Measurements from ENCODE around the gene CTAG1A. TPM values are rescaled to one million over a fixed set of nuclear protein-coding genes. Genes with fewer than 3 reads are reported as not detected.
"Not testable (repeated sequence)": the region's sequence is repeated elsewhere in the genome, so short reads cannot be mapped to it uniquely, and the experiment has no call there.

CTAG1A gene
- not detected for total RNA-seq
- polyA plus RNA-seq (2013, experiment 1 of 2) = not detected
- polyA plus RNA-seq (2013, experiment 2 of 2) = not detected
- long read RNA-seq, experiment 1 = 0 reads
- long read RNA-seq, experiment 2 = 0 reads
- long read RNA-seq, experiment 3 = 0 reads
- long read RNA-seq, experiment 4 = 0 reads

- H3K27ac Mint-ChIP-seq; H3K27me3 ChIP-seq (ENCODE audit: control insufficient read depth, insufficient read depth, low read length, poor library complexity, severe bottlenecking); H3K36me3 ChIP-seq (ENCODE audit: control insufficient read depth, insufficient read depth, low read length); H3K36me3 Mint-ChIP-seq (ENCODE audit: low read depth); H3K27me3 Mint-ChIP-seq (ENCODE audit: insufficient read depth); H3K4me3 ChIP-seq (ENCODE audit: low read length); H3K4me1 Mint-ChIP-seq; H3K27ac ChIP-seq (ENCODE audit: low read depth, low read length); H3K9ac ChIP-seq (ENCODE audit: extremely low read depth, low read length, poor library complexity, severe bottlenecking); H3K4me3 Mint-ChIP-seq; DNase-seq; H3K4me1 ChIP-seq (ENCODE audit: control insufficient read depth, insufficient read depth, low read length); H3K9me3 ChIP-seq (ENCODE audit: control insufficient read depth, low read length); H3K9me3 Mint-ChIP-seq: not testable (repeated sequence)
- no CpG with 5 or more reads among the region's 39 CpGs for WGBS, 2 experiments (ENCODE audit: insufficient coverage in 1 of 2, insufficient read length in 1 of 2)
Observed at GRCh38 chrX:154584585-154585183, at the start of gene CTAG1A. Gene CTAG1A, plus strand, starts transcription at chrX:154585133. Its CDS starts 74 bp downstream, at chrX:154585207.

DNA sequence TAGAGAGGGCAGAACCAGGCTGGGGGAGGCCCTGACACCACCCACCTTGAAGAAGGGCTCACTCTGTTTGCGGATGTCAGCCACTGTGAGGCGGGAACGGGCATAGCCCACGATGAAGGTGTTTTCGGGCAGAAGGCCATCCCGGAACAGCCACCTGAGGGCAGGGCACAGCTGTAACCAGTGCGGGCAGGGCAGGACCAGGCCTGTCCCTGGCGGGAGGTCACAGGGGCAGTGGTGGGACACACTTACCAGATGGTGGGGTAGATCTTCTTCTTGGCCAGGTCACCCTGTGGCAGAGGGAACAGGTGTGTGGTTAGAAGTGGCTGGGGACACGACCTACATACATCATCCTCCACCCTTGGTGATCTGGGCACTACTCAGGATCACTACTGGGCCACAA, 49.0 kb upstream of the CTAG1A start:
- no peak for DNase-seq

GRCh38 chrX:154539077-154539476, 45.9 kb upstream of the CTAG1A start:
- no peak for TF ChIP-seq CTCF (conservative IDR thresholded peaks at IDR 0.05)
- H3K36me3 ChIP-seq (ENCODE audit: control insufficient read depth, insufficient read depth, low read length) = peaks cover 8% of the 10 kb centered on the region
- DNase-seq = no peak
- Mint-ChIP-seq H3K27ac (no peak overlapping the region), H3K9me3 (peaks cover 58% of the 10 kb centered on the region), H3K36me3 (ENCODE audit: low read depth) (peaks cover 20% of the 10 kb centered on the region), H3K4me1 (no peaks in the 10 kb centered on the region), H3K27me3 (ENCODE audit: insufficient read depth) (no peaks in the 10 kb centered on the region), H3K4me3 (no peak overlapping the region)
- no peak overlapping the region for H3K27ac ChIP-seq (ENCODE audit: low read depth, low read length)
- H3K4me3 ChIP-seq (ENCODE audit: low read length) = no peak overlapping the region
- no peaks in the 10 kb centered on the region for H3K4me1 ChIP-seq (ENCODE audit: control insufficient read depth, insufficient read depth, low read length)
- no peaks in the 10 kb centered on the region for H3K27me3 ChIP-seq (ENCODE audit: control insufficient read depth, insufficient read depth, low read length, poor library complexity, severe bottlenecking)
- no peaks in the 10 kb centered on the region for H3K9me3 ChIP-seq (ENCODE audit: control insufficient read depth, low read length)
- WGBS, 2 experiments (ENCODE audit: insufficient coverage in 1 of 2, insufficient read length in 1 of 2) = 90 to 100% methylated on average over 3 to 7 of the region's 8 CpGs
- H3K9ac ChIP-seq (ENCODE audit: extremely low read depth, low read length, poor library complexity, severe bottlenecking) = no peak overlapping the region

More for the DNA sequence above, 49.0 kb upstream of the CTAG1A start:
- no peaks in the 10 kb centered on the region for H3K27me3 ChIP-seq (ENCODE audit: control insufficient read depth, insufficient read depth, low read length, poor library complexity, severe bottlenecking)
- H3K36me3 ChIP-seq (ENCODE audit: control insufficient read depth, insufficient read depth, low read length) = peaks cover 15% of the 10 kb centered on the region
- H3K27ac ChIP-seq (ENCODE audit: low read depth, low read length) = no peak overlapping the region
- Mint-ChIP-seq H3K27ac (no peak overlapping the region), H3K27me3 (ENCODE audit: insufficient read depth) (no peaks in the 10 kb centered on the region), H3K4me3 (no peak overlapping the region), H3K4me1 (no peaks in the 10 kb centered on the region), H3K9me3 (peaks cover 68% of the 10 kb centered on the region), H3K36me3 (ENCODE audit: low read depth) (peaks cover 26% of the 10 kb centered on the region)
- no peaks in the 10 kb centered on the region for H3K4me1 ChIP-seq (ENCODE audit: control insufficient read depth, insufficient read depth, low read length)
- TF ChIP-seq CTCF (conservative IDR thresholded peaks at IDR 0.05) = no peak
- no peaks in the 10 kb centered on the region for H3K9me3 ChIP-seq (ENCODE audit: control insufficient read depth, low read length)
- WGBS, 2 experiments (ENCODE audit: insufficient coverage in 1 of 2, insufficient read length in 1 of 2) = 90% methylated on average over 8 of the region's 9 CpGs; no CpG with 5 or more reads in 1 of the 2 experiments
- H3K9ac ChIP-seq (ENCODE audit: extremely low read depth, low read length, poor library complexity, severe bottlenecking) = no peak overlapping the region
- no peak overlapping the region for H3K4me3 ChIP-seq (ENCODE audit: low read length)

GRCh38 chrX:154540365-154540764, 44.6 kb upstream of the CTAG1A start:
- H3K4me3 ChIP-seq (ENCODE audit: low read length); H3K4me1 Mint-ChIP-seq; H3K9ac ChIP-seq (ENCODE audit: extremely low read depth, low read length, poor library complexity, severe bottlenecking); H3K27me3 ChIP-seq (ENCODE audit: control insufficient read depth, insufficient read depth, low read length, poor library complexity, severe bottlenecking); H3K4me1 ChIP-seq (ENCODE audit: control insufficient read depth, insufficient read depth, low read length); DNase-seq; H3K27ac Mint-ChIP-seq; H3K4me3 Mint-ChIP-seq; H3K27me3 Mint-ChIP-seq (ENCODE audit: insufficient read depth); H3K27ac ChIP-seq (ENCODE audit: low read depth, low read length); H3K9me3 ChIP-seq (ENCODE audit: control insufficient read depth, low read length): not testable (repeated sequence)
- Mint-ChIP-seq H3K36me3 (ENCODE audit: low read depth) (peaks cover 24% of the 10 kb centered on the region), H3K9me3 (peaks cover 55% of the 10 kb centered on the region)
- 96 to 100% methylated on average over 3 to 7 of the region's 7 CpGs for WGBS, 2 experiments (ENCODE audit: insufficient coverage in 1 of 2, insufficient read length in 1 of 2)
- peaks cover 12% of the 10 kb centered on the region for H3K36me3 ChIP-seq (ENCODE audit: control insufficient read depth, insufficient read depth, low read length)
